Vagina (tissue), 2 donors: ENCODE results near the gene ATP6V0E1. TPM values are rescaled to one million over a fixed set of nuclear protein-coding genes. Genes with fewer than 3 reads are reported as not detected.
A peak's percentile ranks its signal among the peaks of the same experiment; 100 is the strongest.

Source experiments
- DNase-seq, 2 donors: peaks; one replicate each; pipeline ENCODE4 v3.0.0-alpha.2; 2017; ENCODE audit errors: extremely low spot score in 2 of 2
- H3K27ac ChIP-seq: fragments of 200-600 bp; sonication (generic); one replicate; pipeline ENCODE4 v1.5.1; 2019
- H3K27me3 ChIP-seq: fragments of 200-600 bp; sonication (generic); one replicate; pipeline ENCODE4 v1.5.1; 2019
- H3K36me3 ChIP-seq, 2 donors: fragments of 200-600 bp; sonication (generic); one replicate each; pipeline ENCODE4 v1.5.1; 2017 to 2019
- H3K4me1 ChIP-seq: fragments of 200-600 bp; sonication (generic); one replicate; pipeline ENCODE4 v1.5.1; 2019
- H3K4me3 ChIP-seq, 2 donors: fragments of 200-600 bp; sonication (generic); 1 replicate in 1 of 2; 2 replicates in 1 of 2; pipeline ENCODE4 v1.5.1; 2016 to 2019
- H3K9me3 ChIP-seq: fragments of 200-600 bp; sonication (generic); one replicate; pipeline ENCODE4 v1.5.1; 2019
- POLR2A ChIP-seq, 2 donors: fragments of 450-650 bp; IDR thresholded peaks; one replicate each; pipeline ENCODE4 v1.6.1; 2017; ENCODE audit warnings: antibody characterized with exemption in 2 of 2, mild to moderate bottlenecking in 2 of 2, moderate library complexity in 2 of 2
- POLR2AphosphoS5 ChIP-seq, 2 donors: sonication (generic); formaldehyde crosslinking; IDR thresholded peaks; one replicate each; pipeline ENCODE4 v1.9.0; 2017; ENCODE audit warnings: antibody characterized with exemption in 2 of 2, mild to moderate bottlenecking in 2 of 2, low read depth in 1 of 2; ENCODE audit not compliant: insufficient read depth in 1 of 2
- intact Hi-C: fragments of 100-400 bp; cut with DNase I; formaldehyde crosslinking; loops from one replicate; pipeline ENCODE4 v1.15.1; 2023
- total RNA-seq: library from RNA; depleted of rRNA; stranded (reverse); fragments of >200 nt; gene quantifications from one replicate; pipeline ENCODE4 v1.2.3, GENCODE V29; 2016
- TF ChIP-seq, protein P1 (sequence below), 3 experiments: fragments of 450-650 bp in 2 of 3; fragments of 200-600 bp in 1 of 3; sonication (generic) in 1 of 3; IDR thresholded peaks; one replicate each; pipeline ENCODE4 v1.5.1; 2017 to 2019; ENCODE audit warnings: antibody characterized with exemption in 3 of 3, mild to moderate bottlenecking in 2 of 3, moderate library complexity in 2 of 3

ATP6V0E1 gene
- total RNA-seq, 1 donor from 2014 or later: 121 TPM

DNA sequence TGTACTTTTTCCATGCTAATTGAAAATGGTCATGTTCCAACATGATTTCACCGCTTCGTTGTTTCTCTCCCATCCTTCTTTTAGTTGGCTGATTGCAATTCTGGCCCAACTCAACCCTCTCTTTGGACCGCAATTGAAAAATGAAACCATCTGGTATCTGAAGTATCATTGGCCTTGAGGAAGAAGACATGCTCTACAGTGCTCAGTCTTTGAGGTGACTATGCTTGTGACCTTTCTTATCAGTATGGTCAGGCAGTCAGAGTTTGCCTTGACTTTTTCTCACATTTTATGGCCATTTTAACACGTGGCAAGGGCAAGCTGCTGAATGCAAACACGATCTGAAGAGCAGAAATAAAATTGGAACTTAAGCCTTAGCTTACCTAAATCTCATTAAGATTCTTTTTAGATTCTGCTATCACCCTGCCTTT lies 36.6 kb downstream of the ATP6V0E1 start:
- DNase-seq: peak in 1 of 2 donors; percentile 20
- no peaks in the 10 kb centered on the region for H3K9me3 ChIP-seq
- no peaks in the 10 kb centered on the region for H3K27me3 ChIP-seq
- no peak for TF ChIP-seq POLR2A (IDR thresholded peaks at IDR 0.05)
- TF ChIP-seq, protein P1, sequence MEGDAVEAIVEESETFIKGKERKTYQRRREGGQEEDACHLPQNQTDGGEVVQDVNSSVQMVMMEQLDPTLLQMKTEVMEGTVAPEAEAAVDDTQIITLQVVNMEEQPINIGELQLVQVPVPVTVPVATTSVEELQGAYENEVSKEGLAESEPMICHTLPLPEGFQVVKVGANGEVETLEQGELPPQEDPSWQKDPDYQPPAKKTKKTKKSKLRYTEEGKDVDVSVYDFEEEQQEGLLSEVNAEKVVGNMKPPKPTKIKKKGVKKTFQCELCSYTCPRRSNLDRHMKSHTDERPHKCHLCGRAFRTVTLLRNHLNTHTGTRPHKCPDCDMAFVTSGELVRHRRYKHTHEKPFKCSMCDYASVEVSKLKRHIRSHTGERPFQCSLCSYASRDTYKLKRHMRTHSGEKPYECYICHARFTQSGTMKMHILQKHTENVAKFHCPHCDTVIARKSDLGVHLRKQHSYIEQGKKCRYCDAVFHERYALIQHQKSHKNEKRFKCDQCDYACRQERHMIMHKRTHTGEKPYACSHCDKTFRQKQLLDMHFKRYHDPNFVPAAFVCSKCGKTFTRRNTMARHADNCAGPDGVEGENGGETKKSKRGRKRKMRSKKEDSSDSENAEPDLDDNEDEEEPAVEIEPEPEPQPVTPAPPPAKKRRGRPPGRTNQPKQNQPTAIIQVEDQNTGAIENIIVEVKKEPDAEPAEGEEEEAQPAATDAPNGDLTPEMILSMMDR (IDR thresholded peaks at IDR 0.05): no peak
- no peak for TF ChIP-seq POLR2AphosphoS5 (IDR thresholded peaks at IDR 0.05; ENCODE audit: insufficient read depth in 1 of 2, low read depth in 1 of 2)
- no peak overlapping the region for H3K4me3 ChIP-seq
- no peak overlapping the region for H3K27ac ChIP-seq
- intact Hi-C loops: no loop called here
- peaks cover 0 to 22% of the 10 kb centered on the region in 2 donors for H3K36me3 ChIP-seq
- peaks cover 21% of the 10 kb centered on the region for H3K4me1 ChIP-seq

DNA sequence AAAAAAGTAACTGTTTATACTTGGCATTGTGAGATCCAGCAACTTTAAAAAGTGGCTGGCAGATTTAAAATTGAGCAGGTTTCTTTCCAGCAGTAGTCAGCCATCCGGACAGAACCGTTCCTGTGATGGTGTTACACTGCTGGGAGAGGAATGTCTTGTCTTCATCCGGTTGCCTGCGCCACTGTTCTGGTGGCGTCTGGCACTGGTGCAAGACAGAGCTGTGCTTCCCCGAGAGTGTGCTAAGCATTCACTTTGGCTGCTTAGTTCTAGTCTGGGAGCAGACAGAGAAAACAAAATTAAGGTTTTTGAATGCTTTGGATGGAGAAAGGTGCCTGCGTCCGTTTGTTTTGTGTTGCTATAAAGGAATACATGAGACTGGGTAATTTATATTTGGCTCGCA lies 37.1 kb downstream of the ATP6V0E1 start:
- TF ChIP-seq POLR2A (IDR thresholded peaks at IDR 0.05): no peak
- Histone ChIP-seq H3K4me1 (peaks cover 16% of the 10 kb centered on the region), H3K4me3 (no peak overlapping the region), H3K36me3 (peaks cover 0 to 22% of the 10 kb centered on the region in 2 donors), H3K27ac (no peak overlapping the region), H3K27me3 (no peaks in the 10 kb centered on the region), H3K9me3 (no peaks in the 10 kb centered on the region)
- DNase-seq: peak in 1 of 2 donors; percentile 44
- intact Hi-C loops: no loop called here

DNA sequence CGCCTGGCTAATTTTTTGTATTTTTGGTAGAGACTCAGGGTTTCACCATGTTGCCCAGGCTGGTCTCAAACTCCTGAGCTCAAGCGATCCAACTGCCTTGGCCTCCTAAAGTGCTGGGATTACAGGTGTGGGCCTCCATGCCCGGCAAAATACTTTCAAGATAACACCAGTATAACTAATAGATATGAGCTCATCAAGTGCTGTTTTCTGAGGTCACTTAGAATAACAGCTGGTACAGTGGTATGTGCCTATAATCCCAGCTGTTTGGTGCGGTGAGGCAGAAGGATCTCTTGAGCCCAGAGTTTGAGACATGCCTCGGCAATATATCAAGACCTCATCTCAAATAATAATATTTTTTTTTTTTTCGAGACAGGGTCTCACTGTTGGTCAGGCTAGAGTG lies 42.1 kb downstream of the ATP6V0E1 start:
- H3K4me1 ChIP-seq: peaks cover 24% of the 10 kb centered on the region
- intact Hi-C loops: no loop called here
- TF ChIP-seq, protein P1 (IDR thresholded peaks at IDR 0.05): no peak
- no peak for TF ChIP-seq POLR2AphosphoS5 (IDR thresholded peaks at IDR 0.05; ENCODE audit: insufficient read depth in 1 of 2, low read depth in 1 of 2)
- no peak for TF ChIP-seq POLR2A (IDR thresholded peaks at IDR 0.05)

DNA sequence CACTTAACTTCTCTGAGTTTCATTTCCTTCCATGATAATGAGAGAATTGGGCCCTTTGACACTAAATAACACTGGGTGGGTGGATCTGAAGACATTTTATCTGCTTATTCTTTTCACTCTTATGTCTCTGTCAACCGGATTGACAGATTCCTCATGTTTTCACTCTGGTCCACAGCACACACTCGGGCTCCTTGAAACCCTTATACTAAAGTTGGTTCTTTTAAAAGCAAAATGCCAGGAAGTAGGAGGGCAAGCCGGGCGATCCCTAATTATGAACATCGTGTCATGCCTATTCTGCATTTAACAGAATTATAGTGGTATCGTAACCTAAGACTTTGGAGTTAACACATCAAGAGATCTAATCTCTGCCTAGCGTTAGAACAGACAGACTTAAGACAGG lies 44.3 kb downstream of the ATP6V0E1 start:
- Histone ChIP-seq H3K9me3 (no peaks in the 10 kb centered on the region), H3K4me3 (no peak overlapping the region), H3K27me3 (no peaks in the 10 kb centered on the region), H3K36me3 (peaks cover 0 to under 1% of the 10 kb centered on the region in 2 donors), H3K27ac (no peak overlapping the region), H3K4me1 (peaks cover 27% of the 10 kb centered on the region)
- DNase-seq: no peak
- no peak for TF ChIP-seq POLR2AphosphoS5 (IDR thresholded peaks at IDR 0.05; ENCODE audit: insufficient read depth in 1 of 2, low read depth in 1 of 2)
- TF ChIP-seq, protein P1 (IDR thresholded peaks at IDR 0.05): no peak
- TF ChIP-seq POLR2A (IDR thresholded peaks at IDR 0.05): no peak
- intact Hi-C loops: no loop called here

More for the DNA sequence above, 42.1 kb downstream of the ATP6V0E1 start:
- Histone ChIP-seq H3K4me3 (no peak overlapping the region), H3K27me3 (no peaks in the 10 kb centered on the region), H3K36me3 (peaks cover 0 to 20% of the 10 kb centered on the region in 2 donors), H3K27ac (no peak overlapping the region), H3K9me3 (no peaks in the 10 kb centered on the region)
- DNase-seq: no peak

DNA sequence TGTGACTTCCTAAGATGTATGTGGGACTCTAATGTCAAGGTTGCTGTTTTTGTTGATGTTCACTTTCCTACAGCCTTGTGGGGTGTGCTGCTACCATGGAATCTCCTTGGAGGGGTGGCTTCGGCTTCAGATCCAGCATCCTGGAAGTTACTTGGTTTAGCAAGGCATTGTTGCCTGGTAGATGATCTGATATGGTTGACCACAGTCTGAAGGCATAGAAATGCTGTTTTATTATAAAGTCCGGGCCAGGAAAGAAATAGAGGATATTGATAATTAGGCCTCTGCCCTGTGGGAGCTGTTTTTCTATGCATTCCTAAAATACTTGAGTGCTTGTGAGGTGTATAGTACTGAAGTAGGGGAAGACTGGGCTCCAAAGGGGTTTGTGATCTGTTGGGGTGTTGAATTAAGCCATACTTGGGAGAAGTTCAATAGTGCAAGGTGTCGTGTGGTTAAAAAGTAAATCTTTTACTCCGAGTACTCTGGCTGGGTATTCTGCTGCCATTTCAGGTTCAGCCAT lies 45.3 kb downstream of the ATP6V0E1 start:
- no peak overlapping the region for H3K27ac ChIP-seq
- DNase-seq: no peak

More for the DNA sequence above, 45.3 kb downstream of the ATP6V0E1 start:
- no peaks in the 10 kb centered on the region for H3K36me3 ChIP-seq
- intact Hi-C loops: no loop called here
- H3K4me3 ChIP-seq: no peak overlapping the region
- H3K4me1 ChIP-seq: peaks cover 28% of the 10 kb centered on the region
- TF ChIP-seq POLR2AphosphoS5 (IDR thresholded peaks at IDR 0.05; ENCODE audit: insufficient read depth in 1 of 2, low read depth in 1 of 2) (no peak), POLR2A (IDR thresholded peaks at IDR 0.05) (no peak)
- TF ChIP-seq, protein P1 (IDR thresholded peaks at IDR 0.05): no peak
- no peaks in the 10 kb centered on the region for H3K9me3 ChIP-seq
- no peaks in the 10 kb centered on the region for H3K27me3 ChIP-seq
